CD4-positive, alpha-beta T cell treated with Interleukin-17A for 1 hour (primary cell): ENCODE data around the gene C17orf50.

Experiments used
- DNase-seq: peaks from one replicate; pipeline ENCODE4 v3.0.0-alpha.2; 2020

Gene C17orf50

DNA sequence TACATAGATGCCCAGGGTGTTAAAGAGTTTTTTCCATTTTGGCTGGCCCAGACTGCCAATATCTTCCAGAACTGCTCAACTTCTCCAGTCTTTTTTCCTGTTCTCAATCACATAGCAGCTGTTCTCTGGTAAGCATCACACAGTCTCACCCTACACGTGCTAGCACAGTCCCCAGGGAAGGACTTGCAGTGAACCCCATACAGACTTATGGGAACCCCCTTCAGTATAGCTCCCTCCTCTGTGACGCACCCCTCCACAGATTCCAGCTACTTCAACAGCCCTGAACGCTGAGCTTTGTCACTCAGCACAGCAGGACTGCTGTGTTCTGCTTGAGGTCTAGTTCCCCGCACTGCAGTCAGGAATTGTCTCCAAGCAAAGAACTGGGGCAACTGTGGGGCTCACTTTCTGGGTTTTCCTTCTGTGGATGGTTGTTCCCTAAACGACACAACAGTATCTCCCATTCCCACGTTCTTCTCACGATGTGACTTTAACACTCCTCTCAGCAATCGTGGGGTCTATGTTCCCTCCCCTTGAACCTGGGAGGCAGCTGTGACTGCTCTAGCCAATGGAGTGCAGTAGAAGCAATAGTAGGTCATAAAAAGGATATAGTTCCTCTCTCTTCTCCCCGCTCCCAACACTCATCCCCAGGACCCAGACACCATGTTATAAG lies 31.1 kb downstream of the C17orf50 start:
- DNase-seq = no peak

DNA sequence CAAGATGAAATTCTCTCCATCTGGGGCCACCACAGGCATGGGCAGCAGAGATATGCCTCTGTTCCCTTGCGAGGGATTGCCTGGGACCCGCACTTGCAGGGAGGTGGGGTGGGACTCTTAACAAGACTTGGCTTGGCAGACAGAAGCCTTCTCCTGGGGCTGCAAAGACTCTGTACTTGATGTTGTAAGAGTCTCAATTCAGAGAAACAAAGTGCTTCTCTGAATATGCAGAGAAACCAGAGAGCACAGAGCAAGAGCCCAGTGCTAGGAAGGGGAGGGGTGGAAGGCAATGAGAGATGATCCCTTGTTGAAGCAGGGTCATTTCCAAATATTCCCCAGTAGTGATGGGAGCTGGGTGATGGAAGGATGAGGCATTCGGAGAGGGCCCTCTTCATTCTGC lies 32.6 kb downstream of the C17orf50 start:
- DNase-seq = no peak

DNA sequence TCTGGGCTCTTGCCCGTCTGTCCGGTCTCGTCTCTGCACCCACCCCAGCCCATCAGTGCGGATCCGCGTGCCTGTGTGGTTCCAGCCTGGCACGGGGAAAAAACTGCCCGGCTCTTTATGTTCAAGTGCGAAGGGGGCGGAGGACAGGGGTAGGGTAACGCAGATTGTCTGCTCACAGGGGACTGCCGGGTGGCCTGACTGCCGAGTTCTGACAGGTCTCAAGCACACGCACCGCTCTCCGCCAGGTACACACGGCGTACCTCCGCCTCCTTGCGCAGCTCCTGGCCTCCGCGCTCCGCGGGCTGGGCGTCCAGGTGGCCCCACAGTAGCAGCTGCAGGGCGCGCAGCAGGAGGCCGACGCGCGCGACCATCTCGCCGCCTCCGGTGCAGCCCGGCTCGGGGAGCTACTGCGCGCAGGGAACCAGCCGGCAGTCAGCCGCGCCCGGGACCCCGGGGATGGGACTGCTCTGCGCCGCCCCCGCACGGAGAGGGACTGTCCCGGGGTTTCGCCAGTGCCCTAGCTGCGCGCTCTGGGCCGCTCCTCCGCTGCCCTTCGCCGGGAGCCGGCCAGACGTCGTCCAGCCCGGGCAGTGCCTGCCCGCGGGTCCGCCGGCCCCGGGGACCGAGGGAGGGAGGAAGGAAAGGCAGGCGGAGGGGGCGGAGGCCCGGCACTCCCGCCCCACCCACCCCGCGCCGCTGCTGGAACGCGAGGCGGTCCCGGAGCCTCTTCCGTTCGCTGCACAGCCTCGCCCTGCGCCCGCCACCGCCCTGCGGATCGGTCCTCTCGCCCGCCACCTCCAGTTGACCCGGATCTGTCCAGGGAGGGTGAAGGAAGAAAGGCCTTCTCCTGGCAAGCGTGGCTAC lies 34.6 kb downstream of the C17orf50 start, which contains the start of gene MMP28:
MMP28 (minus strand) TSS at position 635 of the 864 bp plus-strand sequence; CDS start at position 371, 264 bp downstream.
- peak; percentile 24 for DNase-seq

DNA sequence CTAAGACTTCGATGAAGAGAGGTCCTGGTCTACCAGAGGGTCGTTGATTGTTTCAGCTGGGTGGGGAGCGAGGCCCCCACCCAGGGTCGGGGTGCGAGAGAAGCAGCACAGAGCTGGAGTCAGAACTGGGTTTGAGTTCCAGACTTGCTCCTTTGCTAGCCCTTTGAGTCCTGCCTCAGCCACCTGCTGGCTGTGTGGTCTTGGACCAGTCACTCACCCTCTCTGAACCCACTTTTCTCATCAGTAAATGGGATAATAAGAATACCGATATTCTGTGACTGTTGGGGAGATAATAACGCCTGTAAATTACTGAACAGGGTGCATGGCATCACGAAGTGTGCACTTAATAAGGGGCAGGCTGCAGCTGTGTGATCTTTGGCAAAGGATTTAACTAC lies 35.2 kb downstream of the C17orf50 start:
- no peak for DNase-seq

DNA sequence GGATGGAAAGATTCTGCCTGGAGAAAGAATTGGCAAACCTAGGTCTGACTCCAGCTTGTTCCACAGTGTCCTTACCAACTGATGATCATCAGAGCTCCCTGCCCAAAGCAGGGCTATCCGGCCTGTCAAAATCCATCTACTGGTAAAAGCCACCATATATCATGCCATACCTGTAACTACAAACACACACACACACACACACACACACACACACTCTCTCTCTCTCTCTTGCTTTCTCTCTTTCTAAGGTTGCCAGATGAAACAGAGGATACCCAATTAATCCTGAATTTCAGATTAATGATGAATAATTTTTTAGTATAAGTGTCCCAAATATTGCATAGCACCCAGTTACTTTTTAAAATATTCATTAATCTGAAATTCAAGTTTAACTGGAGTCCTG lies 36.3 kb downstream of the C17orf50 start:
- no peak for DNase-seq

- DNase-seq = no peak
Observed at GRCh38 chr17:35797370-35797769, 36.7 kb downstream of the C17orf50 start.

- DNase-seq = no peak
Observed at GRCh38 chr17:35797918-35798317, 37.2 kb downstream of the C17orf50 start.

DNA sequence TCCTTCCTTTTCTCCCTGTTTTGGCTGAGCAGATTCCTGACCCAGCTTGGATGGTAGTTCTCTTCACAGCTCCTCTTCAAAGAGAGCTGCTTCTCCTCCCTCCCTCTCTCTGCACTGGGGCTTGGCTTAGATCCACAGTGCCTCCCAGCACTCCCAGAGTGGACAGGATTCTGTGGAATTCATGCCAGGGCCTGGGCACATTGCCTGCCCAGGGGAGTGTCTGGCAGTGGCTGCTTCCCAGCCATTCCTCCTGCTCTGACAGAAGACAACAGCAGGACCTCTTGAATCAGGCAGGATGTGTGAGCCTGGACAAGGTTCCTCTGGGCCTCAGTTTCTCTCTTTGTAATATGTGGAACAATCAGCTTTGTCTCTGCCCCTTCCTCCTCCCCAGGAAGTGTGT lies 39.3 kb downstream of the C17orf50 start:
- no peak for DNase-seq

- no peak for DNase-seq
Observed at GRCh38 chr17:35801583-35802224, 41.0 kb downstream of the C17orf50 start.

GRCh38 chr17:35804658-35805192 lies 44.0 kb downstream of the C17orf50 start:
- peak; percentile 84 for DNase-seq

DNA sequence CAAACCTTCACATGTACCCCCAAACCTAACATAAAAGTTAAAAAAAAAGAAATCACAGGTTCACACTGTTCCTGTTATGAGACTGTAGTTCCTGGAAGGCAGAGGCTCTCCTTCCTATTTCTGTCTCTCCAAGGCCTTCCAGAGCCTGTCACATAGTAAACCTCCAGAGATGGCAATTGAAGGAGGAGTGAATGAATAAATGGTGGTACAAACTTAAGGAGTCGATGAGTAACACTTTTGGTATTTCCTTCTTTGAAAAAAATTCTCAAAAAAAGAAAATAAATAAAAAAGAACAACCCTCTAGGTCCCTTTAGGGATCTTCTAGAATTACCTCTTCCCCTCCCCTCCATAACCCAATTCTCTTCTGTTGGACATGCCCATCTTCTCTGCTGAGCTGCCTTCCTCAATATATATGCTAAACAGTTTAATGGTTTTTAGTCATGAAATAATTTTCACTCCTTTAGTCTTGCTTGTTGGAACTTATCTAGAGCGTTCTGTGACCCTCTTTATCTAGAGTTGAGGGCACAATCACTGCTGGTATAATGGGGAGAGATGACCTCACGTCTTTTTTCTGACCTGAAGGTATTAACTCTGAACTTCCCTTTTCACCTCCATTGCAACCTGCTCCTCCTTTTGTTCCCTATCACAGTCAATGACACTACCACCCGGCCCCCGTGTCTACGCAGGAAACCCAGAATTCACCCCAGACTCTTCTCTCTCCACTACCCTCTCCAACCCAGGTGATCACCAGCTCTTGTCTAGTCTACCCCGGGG lies 46.9 kb downstream of the C17orf50 start:
- DNase-seq = no peak

DNA sequence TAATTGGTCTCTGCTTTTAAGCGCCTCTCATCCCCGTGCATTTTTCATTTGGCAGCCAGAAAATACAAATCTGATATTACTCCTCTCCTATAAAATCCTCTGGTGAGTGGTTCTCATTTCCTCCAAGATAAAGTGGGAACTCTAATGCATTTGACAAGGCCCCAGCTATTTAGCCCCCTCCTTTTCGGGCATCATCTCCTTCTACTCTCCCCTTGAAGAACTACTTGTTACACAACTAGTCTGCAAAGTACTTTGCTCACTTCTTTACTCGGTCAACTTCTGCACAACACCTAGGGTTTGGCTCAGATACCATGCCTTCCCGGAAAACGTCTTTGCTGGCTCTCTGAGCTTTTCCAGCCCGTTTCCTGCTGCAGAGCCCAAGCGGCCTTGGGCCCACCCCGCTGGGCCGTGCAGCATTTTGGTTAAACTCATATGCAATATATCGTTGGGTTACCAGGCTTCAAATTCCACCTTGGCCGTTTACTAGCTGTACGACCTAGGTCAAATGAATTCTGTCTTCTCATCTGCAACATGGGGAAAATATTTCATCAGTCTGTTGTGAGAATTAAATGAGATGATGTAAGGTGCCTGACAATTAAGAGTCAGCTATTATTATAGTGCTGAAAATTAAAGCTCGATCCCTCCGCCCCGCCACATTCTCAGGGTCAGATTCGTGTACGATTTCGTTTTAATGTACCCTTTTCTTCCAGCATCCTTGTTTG lies 47.7 kb downstream of the C17orf50 start:
- no peak for DNase-seq

GRCh38 chr17:35808962-35809854 lies 48.5 kb downstream of the C17orf50 start, which contains the start of gene TAF15:
Gene TAF15 (plus strand): TSS chr17:35809484. CDS start chr17:35809570, 86 bp downstream.
- peak; percentile 98 for DNase-seq

GRCh38 chr17:35809855-35810461 lies 49.3 kb downstream of the C17orf50 start:
- no peak for DNase-seq

GRCh38 chr17:35811759-35812158 lies 51.1 kb downstream of the C17orf50 start:
- no peak for DNase-seq

- no peak for DNase-seq
Observed at GRCh38 chr17:35812456-35812855, 51.8 kb downstream of the C17orf50 start.
